NCI-H2107 treated with DMSO at 0.1 percent for 48 hours (cell line): ENCODE results near the gene SENP1.
A peak's percentile ranks its signal among the peaks of the same experiment; 100 is the strongest.
"Not testable (repeated sequence)": the region's sequence is repeated elsewhere in the genome, so short reads cannot be mapped to it uniquely, and the experiment has no call there.

ENCODE experiments used
- DNase-seq: peaks from one replicate; lab custom pipeline; 2025; ENCODE audit not compliant: unreplicated experiment; lab: John Stamatoyannopoulos, UW

Gene SENP1

DNA sequence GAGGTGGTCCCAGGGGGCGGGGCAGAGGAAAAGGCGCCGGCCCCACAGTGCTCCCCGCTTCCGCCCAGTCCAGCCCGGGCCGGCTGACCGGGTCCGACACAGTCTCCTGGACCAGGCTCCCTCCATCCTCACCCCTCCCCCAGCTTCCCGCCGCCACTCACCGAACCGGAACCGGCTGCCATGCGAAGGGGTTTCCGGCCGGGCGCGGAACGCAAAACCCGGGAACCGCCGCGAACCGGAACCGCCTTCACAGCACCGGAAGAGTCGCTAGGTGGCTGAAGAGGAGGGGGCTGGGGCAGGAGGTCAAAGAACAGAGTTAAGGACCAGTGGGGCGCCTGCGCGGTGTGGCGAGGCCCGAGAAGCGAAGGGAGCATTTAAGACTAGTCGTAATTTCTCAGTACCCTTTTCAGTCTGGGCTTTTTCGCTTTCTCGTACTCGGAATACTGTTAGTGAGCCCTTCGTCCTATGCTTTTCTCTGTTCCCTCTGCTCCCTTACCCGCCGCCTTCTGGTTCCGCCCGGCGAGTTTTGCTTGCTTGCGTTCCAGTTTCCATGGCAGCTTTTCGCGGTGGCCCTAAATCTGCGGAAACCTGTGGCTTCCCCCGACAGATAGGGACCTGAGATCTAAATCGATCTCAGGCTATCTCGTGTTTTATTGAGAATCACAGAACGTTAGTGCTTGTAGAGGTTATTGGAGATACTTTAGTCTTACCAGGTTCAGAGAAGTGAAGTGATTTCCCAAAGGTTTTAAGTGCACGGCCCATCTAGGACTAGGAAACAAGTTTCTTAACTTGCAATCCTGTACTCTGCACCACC, at the start of gene SENP1:
Gene SENP1 (minus strand): TSS at position 213 of the 814 bp plus-strand sequence. CDS start 4,607 bp downstream, outside the sequence.
- DNase-seq: peak; percentile 82

DNA sequence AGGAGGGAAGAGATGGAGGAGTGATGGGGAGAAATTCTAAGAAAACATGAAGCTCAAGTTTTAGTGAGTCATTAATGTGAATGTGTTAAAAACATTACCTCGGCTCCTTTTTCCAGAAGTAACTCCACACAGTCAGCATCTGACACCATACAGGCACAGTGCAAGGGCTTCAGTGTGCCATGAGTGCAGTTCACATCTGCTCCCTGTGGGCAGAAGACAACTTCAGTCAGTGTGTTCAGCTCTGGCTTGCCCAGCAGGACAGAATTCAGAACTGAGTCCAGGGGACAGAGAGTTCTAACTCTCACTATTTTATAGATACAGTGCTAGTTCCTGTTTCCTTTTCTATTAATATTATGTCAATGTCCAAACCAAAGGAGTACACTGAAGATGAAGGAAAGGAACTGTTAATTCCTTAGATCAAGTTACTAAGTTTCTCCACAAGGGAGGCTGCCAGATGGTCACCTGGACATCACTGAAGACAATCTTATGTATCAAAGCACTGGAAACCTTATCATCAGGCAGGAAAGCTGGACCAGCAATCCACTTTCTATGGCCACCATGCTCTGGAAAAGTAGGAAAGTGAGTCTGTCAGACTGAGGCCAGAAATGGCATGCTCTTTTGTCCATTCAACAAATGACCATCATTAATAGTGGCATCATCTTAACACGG, 45.4 kb upstream of the SENP1 start:
- no peak for DNase-seq

DNA sequence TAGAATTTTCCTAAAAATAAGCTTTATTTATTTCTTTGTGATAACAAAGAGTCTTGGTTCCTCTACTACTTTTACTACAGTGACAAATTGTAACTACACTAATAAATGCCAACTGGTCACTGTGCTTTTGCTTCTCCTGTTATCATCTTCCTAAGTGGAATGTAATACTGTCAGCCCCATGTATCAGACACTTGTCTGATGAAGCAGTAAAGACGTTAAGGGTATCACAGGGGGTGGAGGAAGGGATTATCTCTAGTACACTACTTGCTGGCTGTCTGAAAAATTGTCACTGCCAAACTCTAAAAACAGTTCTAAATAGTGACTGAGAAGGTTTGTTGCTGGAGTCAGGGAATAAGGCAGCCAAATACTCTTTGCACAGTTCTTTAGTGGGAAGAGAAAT, 40.1 kb upstream of the SENP1 start:
- DNase-seq: no peak

DNA sequence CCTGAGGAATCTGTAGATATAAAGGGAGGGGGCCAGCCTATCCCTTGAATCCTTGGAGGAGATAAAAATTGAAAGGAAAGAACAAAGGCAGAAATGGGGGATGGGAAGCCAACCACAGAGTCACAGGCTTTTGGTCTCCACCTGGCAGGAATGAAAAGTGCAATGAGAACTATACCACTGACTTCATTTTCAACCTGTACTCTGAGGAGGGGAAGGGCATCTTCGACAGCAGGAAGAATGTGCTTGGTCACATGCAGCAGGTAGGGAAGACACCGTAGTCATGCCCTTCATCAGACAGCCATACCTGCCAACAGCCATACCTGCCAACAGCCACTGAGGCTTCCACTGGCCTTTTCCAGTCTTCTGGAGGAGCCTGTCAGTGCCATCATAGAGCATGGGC, 38.0 kb upstream of the SENP1 start:
- no peak for DNase-seq

DNA sequence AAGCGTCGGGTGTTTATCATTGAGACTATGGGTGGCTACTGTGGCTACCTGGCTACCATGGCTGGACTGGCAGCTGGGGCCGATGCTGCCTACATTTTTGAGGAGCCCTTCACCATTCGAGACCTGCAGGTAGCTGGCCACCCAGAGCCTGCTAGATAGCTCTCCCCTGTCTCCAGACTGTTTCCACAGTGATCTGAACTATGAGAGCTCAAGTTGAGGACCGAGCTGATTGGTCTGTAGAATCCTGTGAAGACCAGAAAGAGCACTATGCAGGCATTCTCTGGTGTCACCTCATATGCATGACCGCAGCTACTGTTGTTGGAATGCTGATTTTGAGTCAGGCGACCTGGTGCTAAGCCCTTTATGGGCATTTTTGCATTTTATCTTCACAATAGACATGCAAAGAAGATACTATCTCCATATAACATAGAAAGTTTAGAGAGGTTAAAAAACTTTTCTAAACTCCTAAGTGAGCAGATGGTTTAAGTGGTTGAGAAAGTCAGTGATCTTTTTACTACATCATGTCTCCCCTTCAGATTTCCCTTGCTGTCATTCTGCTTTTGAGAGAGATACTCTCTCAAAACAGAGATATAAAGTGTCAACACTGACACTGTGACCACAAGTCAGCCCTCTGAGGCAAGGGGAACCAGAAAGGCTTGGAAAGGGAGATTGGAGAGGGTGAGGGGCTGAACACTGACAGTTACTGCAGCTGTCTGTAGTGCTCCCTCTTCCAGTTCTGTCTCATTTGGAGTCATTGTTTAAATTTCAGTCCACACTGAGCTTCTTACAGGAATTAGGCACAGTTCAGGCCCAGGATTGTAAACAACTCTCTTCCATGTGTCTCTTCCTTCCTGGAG, 37.2 kb upstream of the SENP1 start:
- DNase-seq: no peak

DNA sequence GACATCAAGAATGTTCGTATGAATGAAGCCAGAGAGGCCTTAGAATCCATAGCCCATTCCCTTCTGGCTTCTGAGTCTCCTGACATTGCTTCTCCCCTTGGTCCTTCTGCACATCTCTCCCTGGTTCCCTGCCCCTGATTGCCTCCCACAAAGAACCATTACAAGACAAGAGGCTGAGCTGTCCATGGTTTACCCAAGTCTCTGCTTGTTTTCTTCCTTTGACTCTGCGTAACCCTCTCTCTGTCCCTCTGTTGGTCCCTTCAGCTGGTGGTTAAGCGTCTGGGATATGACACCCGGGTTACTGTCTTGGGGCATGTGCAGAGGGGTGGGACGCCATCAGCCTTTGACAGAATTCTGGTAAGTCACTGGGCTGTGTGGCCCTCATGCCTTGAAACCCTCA, 29.1 kb upstream of the SENP1 start:
- no peak for DNase-seq

DNA sequence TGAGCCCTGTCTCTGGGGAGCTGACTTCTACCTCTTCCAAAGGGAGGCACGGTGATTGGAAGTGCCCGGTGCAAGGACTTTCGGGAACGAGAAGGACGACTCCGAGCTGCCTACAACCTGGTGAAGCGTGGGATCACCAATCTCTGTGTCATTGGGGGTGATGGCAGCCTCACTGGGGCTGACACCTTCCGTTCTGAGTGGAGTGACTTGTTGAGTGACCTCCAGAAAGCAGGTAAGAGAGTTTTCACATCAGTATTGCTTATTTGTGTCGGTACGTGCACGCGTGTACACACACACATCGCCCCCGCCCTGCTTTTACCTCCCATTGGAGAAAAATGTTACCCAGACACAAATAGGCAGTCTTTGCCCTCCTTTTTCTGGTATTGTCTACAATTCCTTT, 26.9 kb upstream of the SENP1 start:
- no peak for DNase-seq

DNA sequence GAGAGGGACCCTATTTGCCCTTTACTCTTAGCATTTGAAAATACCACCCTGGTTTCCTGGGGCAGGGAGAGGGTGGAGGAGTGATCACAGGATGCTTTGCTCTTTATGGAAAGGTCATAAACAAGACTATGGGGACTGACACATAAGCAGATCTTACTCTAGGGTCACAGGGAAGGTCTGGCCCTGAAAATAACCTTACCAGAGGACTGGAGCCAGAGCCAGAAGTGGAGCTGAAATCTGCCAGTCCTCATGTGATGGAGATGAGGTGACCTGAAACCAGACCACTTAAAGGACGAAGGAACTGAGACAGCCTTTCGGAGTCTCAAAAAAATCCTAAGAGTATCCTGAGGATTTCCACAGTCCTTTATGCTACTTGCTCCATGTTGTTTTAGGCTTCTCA, 25.6 kb upstream of the SENP1 start:
- no peak for DNase-seq

DNA sequence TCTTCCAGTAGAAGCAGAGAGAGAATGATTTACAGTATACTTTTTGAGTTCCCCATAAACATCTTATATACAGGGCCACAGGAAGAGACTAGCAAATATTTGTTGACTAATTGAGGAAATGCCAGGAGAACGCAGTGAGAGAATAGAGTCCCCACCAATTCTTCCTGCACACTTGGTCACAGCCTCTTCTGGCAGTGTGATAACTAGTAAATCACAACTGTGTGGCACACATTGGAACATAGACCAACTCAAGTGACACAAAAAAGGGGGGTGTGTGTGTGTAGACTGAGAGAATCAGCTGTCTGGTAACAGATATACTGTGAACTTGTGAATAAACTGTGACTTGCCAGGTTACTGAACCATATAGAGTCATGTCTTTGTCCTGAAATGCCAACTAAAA, 23.5 kb upstream of the SENP1 start:
- no peak for DNase-seq

DNA sequence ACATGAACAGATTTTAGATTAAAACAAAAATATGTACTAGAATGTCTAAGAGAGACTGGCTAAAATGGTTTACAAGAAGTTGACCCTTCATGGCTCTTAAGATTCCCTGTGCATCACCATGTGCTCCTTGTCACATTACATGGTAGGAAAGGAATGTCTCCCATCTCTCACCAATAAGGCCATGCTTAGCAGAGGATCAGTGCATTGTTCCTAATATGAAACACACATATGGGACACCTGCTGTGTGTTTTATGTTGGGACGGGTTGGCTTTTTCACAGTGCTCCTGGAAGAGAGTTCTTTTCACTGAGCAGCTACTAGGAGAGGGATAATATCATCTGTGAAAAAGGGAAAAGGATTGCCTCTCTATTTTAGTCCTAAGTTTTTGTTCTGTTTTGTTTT, 22.9 kb upstream of the SENP1 start:
- no peak for DNase-seq

DNA sequence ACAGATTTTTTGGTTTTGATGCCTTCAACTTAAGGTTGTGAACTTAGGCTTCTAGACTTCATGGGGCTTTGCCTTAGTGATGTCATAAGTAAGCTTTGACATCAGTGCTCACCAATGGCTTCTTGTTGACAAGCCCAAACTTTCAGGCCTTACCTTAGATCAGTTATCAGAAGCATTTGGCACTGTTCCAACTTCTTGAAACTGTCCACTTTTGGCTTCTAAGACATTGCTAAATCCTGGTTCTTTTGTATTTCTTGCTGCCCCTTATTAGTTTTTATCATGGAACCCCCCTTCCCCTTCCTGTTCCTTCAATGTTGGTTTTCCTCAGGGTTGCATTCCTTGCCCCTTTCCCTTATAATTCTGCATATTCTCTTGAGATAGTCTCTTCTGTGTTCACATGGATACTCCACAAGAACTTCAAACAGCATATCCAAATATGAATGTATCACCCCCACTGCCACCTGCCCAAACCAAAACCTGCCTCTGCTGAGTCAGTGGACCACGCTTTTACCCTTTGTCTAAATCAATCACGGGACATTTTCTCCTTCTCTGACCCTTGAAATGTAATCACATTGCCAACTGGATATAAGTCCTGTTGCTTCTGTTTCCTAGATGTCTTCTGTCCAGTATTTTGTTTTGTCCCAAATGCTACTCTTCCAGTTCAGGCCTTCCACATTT, 21.2 kb upstream of the SENP1 start:
- DNase-seq: no peak

DNA sequence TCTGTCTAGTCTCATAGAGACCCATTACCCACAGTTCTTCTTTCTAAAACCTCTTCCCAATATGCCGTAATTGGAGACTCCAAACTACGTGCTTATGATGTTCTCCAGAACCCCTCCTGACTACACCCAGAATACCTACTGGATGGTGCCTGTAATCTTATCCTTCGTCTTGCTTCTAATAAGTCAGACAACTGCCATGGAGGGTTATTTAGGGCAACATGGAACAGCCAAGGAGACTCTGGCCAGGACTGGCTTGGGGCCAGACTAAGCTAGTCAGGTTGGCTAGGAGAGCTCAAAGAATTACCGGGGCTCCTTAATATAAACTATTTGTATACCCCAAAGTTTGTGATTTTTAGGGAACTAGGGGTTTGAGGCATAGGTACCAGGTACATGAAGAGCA, 20.1 kb upstream of the SENP1 start:
- DNase-seq: no peak

DNA sequence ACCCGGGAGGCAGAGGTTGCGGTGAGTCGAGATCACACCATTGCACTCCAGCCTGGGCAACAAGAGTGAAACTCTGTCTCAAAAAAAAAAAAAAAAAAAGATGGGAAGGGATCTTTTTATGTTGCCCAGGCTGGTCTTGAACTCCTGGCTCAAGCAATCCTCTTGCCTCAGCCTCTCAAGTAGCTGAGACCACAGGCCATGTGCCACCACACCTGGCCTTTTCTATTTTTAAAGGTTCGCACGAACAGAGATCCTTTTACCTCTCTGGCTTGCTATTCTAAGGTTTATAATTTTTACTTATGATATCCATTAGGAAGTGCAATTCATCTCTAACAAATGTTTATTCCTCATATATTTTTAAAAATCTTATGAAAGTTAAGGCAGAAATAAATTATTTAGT, 19.7 kb upstream of the SENP1 start:
- DNase-seq: not testable (repeated sequence)

DNA sequence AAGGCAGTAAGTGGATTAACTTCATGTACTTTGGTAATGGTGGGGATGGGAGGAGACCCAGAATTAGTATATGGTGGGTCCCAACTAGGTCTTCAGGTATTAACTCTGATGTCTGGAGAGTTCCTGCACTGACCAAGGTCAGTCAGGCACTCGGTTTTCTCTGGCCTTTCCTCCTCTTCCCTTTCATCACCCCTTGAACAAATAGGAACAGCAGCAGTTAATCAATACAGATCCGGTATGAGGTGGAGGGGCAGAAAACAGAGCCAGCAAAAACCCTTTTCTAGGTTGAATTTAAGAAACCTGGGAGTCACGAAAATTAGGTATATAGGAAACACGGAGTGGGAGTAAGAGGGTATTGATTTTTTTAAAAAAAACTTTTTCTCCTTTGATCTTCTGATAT, 17.3 kb upstream of the SENP1 start:
- no peak for DNase-seq

DNA sequence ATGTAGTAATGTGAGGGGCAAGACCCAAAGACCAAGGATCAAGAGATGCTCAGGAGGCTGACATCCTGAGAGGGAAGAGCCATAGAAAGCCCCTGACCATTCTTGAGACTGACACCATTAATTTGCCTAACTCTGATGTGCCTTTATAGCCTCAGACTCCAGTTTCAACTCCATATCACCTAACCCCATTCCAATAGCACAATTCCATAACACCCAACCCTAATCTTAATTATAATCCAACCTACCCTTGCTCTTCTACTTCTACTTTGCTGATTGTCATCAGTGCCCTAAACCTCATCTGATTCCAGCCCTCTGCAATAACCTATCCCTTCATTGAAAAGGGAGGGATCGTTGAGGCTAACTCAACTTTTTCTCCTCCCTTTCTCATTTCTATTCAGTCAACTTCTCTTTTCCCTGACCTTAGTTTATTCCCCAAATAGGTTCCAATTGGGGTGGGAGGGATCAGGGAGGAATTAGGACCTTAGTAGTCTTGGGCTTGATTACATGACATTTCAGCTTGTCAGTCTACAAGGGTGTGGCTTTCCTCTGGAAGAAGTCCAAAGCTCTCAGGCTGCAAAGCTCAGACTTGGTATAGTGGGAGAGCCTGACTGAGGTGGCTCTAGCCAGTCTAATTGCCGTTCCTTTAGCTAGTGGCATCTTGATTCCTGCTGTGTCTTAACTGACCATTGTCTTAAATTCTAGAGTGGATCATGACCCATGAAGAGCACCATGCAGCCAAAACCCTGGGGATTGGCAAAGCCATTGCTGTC, 16.4 kb upstream of the SENP1 start:
- DNase-seq: no peak

DNA sequence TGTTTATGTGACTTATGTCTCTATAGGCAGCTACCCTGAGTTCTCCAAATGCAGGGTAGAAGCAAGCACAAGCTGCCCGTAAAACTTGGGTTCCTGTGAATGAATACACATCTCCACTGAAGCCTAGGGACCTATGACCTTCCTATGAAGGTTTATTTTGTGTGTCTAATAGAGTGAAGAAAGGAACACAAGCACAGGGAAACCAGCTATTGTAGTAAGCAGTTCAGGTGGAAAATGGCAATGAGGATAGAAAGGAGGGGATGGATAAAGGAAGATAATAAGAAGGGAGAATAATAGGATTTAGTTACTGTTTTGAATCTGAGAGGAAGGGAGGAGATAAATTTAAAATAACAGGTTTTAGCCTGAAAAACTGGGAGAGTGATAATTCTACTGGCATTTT, 15.6 kb upstream of the SENP1 start:
- no peak for DNase-seq

DNA sequence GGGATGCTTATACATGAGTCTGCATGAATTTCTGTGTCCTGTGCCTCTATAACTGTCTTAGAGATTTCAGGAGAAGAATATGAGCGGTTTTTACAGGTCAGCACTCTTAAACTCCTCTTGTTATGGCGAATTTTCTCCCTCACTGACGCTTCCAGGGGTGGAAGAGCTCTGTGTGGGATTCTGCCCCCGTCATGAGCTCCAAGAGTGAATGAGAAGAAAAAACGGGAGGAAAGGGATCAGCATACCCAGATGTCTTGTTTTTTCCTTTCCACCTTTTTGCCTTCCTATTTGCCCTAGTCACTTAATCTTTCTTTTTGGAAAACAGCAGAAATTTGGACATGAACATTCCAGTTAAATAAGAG, 13.9 kb upstream of the SENP1 start:
- no peak for DNase-seq

DNA sequence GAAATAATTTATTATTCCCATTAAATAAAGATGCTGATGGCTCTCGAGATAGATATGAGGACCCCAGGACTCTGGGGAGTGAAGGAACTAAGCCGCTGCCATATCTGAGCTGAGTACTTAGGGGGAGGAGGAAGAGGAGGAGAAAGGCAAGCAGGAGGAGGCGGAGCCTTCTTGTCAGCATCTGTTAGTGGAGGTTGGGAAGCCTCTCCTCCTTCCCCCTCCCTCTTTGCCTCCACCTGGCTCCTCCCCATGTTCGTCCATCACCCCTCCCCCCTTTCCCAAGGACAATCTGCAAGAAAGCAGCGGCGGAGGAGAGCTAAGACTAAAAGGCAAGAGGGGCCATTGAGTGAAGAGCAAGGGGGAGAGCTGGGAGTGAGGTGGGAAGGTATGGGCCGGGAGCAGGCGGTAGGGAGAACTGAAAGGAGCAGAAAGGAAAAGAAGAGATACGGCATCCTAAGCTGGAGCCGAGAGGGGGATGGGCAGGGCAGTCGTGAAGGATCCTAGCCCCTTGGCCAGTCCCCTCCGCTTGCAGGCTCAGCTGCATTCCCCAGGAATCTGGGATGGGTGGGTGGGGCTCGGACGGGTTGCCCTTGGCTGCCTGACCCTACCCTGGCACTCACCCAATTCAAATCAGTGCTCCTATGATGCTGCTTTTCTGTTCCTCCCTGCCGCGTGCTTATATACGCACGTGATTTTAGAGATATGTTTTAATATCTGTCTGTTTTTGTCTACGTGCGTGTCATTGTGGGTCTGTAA, 13.4 kb upstream of the SENP1 start, which contains the start of gene PFKM:
Gene PFKM (plus strand): TSS at position 287 of the 756 bp plus-strand sequence. CDS start 3,411 bp downstream, outside the sequence.
- DNase-seq: peak; percentile 91

DNA sequence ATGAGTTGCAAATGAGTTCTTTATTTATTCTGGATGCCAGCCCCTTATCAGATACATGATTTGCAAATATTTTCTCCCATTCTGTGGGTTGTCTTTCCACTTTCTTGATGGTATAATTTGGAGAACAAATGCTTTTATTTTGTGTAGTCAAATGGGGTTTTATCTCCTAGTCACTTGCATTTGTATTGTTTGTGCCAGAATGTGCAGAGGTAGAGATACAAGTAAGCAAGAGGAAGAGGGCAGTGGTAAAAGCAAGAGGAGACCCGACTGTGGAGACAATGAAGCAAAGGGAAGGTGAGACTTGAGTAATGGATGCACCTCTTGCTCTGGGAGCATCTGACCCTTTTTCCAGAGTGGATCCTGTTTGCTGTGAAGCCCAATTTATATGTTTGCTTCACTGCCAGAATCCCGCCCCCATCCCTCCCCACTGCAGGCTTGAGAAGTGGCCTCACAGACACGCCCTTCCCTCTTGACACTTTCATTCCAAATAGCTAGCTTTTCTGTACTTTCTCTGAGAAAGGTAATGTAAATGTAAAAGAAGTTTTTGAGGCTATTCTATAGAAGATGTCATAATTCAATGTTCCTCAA, 12.5 kb upstream of the SENP1 start:
- DNase-seq: no peak
